HG02870 (cell line): ENCODE measurements around the gene OSGEP.
A peak's percentile ranks its signal among the peaks of the same experiment; 100 is the strongest.

ENCODE experiments used
- ATAC-seq: cut with Tn5 transposase; IDR thresholded peaks from one replicate; pipeline ENCODE4 v1.9.1; 2021; ENCODE audit warnings: mild to moderate bottlenecking, moderate library complexity; ENCODE audit not compliant: unreplicated experiment

OSGEP gene

GRCh38 chr14:20434701-20435581 is 19.7 kb downstream of the OSGEP start:
- no peak for ATAC-seq

GRCh38 chr14:20429801-20430669 is 24.6 kb downstream of the OSGEP start:
- no peak for ATAC-seq

- ATAC-seq, result no peak
Observed at GRCh38 chr14:20428802-20429201, 25.8 kb downstream of the OSGEP start.

GRCh38 chr14:20428010-20428365 is 26.6 kb downstream of the OSGEP start:
- peak; percentile 40 for ATAC-seq

GRCh38 chr14:20427231-20428009 is 27.2 kb downstream of the OSGEP start:
- peak; percentile 81 for ATAC-seq

GRCh38 chr14:20424851-20425250 is 29.8 kb downstream of the OSGEP start:
- ATAC-seq, result no peak

GRCh38 chr14:20422886-20423285 is 31.7 kb downstream of the OSGEP start:
- no peak for ATAC-seq

- ATAC-seq, result no peak
Observed at GRCh38 chr14:20421267-20421666, 33.3 kb downstream of the OSGEP start.

- ATAC-seq, result no peak
Observed at GRCh38 chr14:20419419-20419818, 35.2 kb downstream of the OSGEP start.

- ATAC-seq, result no peak
Observed at GRCh38 chr14:20418501-20418909, 36.1 kb downstream of the OSGEP start.

GRCh38 chr14:20417250-20418186 is 37.1 kb downstream of the OSGEP start:
- ATAC-seq, result no peak

GRCh38 chr14:20416223-20416622 is 38.4 kb downstream of the OSGEP start:
- no peak for ATAC-seq

GRCh38 chr14:20415782-20416206 is 38.8 kb downstream of the OSGEP start:
- ATAC-seq, result peak; percentile 44

- ATAC-seq, result peak; percentile 44
Observed at GRCh38 chr14:20413744-20414082, 40.9 kb downstream of the OSGEP start.

GRCh38 chr14:20412876-20413743 is 41.5 kb downstream of the OSGEP start, which contains the start of gene TEP1:
Gene TEP1, minus strand, starts transcription at chr14:20413501. Its CDS starts 5,062 bp downstream, at chr14:20408439.
- ATAC-seq, result peak; percentile 68

GRCh38 chr14:20412411-20412810 is 42.2 kb downstream of the OSGEP start:
- ATAC-seq, result peak; percentile 41

GRCh38 chr14:20409226-20409625 is 45.4 kb downstream of the OSGEP start:
- no peak for ATAC-seq

- ATAC-seq, result no peak
Observed at GRCh38 chr14:20403521-20403920, 51.1 kb downstream of the OSGEP start.
